ENCODE results near the gene NLGN1.

The NLGN1 gene

GRCh38 chr3:173681188-173681678, 283.7 kb downstream of the NLGN1 start:
- H3K27ac Mint-ChIP-seq, result no peak overlapping the region
- TF ChIP-seq CTCF (IDR thresholded peaks at IDR 0.05; ENCODE audit: unreplicated experiment in 3 of 3), result no peak
- H3K4me1 Mint-ChIP-seq, result no peaks in the 10 kb centered on the region
- H3K4me3 Mint-ChIP-seq, result no peak overlapping the region
- no peaks in the 10 kb centered on the region for H3K27me3 Mint-ChIP-seq (ENCODE audit: low read depth)
- no peaks in the 10 kb centered on the region for H3K9me3 Mint-ChIP-seq
- H3K36me3 Mint-ChIP-seq (ENCODE audit: low read depth), result no peaks in the 10 kb centered on the region

GRCh38 chr3:173685456-173685855, 287.9 kb downstream of the NLGN1 start:
- TF ChIP-seq CTCF (IDR thresholded peaks at IDR 0.05; ENCODE audit: unreplicated experiment in 3 of 3), result no peak
- Mint-ChIP-seq H3K36me3 (ENCODE audit: low read depth) (no peaks in the 10 kb centered on the region), H3K9me3 (no peaks in the 10 kb centered on the region), H3K4me3 (no peak overlapping the region), H3K27ac (peak overlapping the region; percentile 51 to 91 (median 73)), H3K4me1 (no peaks in the 10 kb centered on the region), H3K27me3 (ENCODE audit: low read depth) (no peaks in the 10 kb centered on the region)

GRCh38 chr3:173688216-173688842, 290.8 kb downstream of the NLGN1 start:
- TF ChIP-seq CTCF (IDR thresholded peaks at IDR 0.05; ENCODE audit: unreplicated experiment in 3 of 3), result no peak
- no peaks in the 10 kb centered on the region for H3K36me3 Mint-ChIP-seq (ENCODE audit: low read depth)
- no peaks in the 10 kb centered on the region for H3K9me3 Mint-ChIP-seq
- H3K27ac Mint-ChIP-seq, result peak overlapping the region in 2 of 3 experiments; percentile 9 to 52
- no peak overlapping the region for H3K4me3 Mint-ChIP-seq
- H3K4me1 Mint-ChIP-seq, result no peaks in the 10 kb centered on the region
- H3K27me3 Mint-ChIP-seq (ENCODE audit: low read depth), result no peaks in the 10 kb centered on the region

- Mint-ChIP-seq H3K27ac (peak overlapping the region; percentile 14 to 87 (median 72)), H3K27me3 (ENCODE audit: low read depth) (no peaks in the 10 kb centered on the region), H3K36me3 (ENCODE audit: low read depth) (no peaks in the 10 kb centered on the region), H3K4me3 (no peak overlapping the region), H3K4me1 (no peaks in the 10 kb centered on the region), H3K9me3 (no peaks in the 10 kb centered on the region)
- no peak for TF ChIP-seq CTCF (IDR thresholded peaks at IDR 0.05; ENCODE audit: unreplicated experiment in 3 of 3)
Measured at GRCh38 chr3:173690542-173691180, 293.1 kb downstream of the NLGN1 start.

- peaks cover 3% of the 10 kb centered on the region for H3K9me3 Mint-ChIP-seq
- no peak overlapping the region for H3K4me3 Mint-ChIP-seq
- peaks cover 6% of the 10 kb centered on the region for H3K4me1 Mint-ChIP-seq
- H3K36me3 Mint-ChIP-seq (ENCODE audit: low read depth), result no peaks in the 10 kb centered on the region
- no peak for TF ChIP-seq CTCF (IDR thresholded peaks at IDR 0.05; ENCODE audit: unreplicated experiment in 3 of 3)
- H3K27me3 Mint-ChIP-seq (ENCODE audit: low read depth), result peaks cover 3% of the 10 kb centered on the region
- peak overlapping the region in 1 of 3 experiments; percentile 27 for H3K27ac Mint-ChIP-seq
Measured at GRCh38 chr3:173699353-173699752, 301.8 kb downstream of the NLGN1 start.

GRCh38 chr3:173700336-173700735, 302.8 kb downstream of the NLGN1 start:
- Mint-ChIP-seq H3K27ac (no peak overlapping the region), H3K4me1 (peaks cover 6% of the 10 kb centered on the region), H3K4me3 (no peak overlapping the region), H3K27me3 (ENCODE audit: low read depth) (peaks cover 3% of the 10 kb centered on the region), H3K9me3 (peaks cover 3% of the 10 kb centered on the region), H3K36me3 (ENCODE audit: low read depth) (no peaks in the 10 kb centered on the region)
- no peak for TF ChIP-seq CTCF (IDR thresholded peaks at IDR 0.05; ENCODE audit: unreplicated experiment in 3 of 3)
